ENCODE measurements around the gene PRPF38A. TPM values are rescaled to one million over a fixed set of nuclear protein-coding genes. Genes with fewer than 3 reads are reported as not detected.

PRPF38A gene
- total and polyA plus RNA-seq, 2 of the 4 experiments (the other 2 are of a cell fraction): 19.0 to 23.5 TPM

- WGBS, 2 experiments (ENCODE audit: extremely low coverage in 2 of 2, insufficient read length in 1 of 2): 100% methylated on average over 3 of the region's 5 CpGs; no CpG with 5 or more reads in 1 of the 2 experiments
- H3K4me3 ChIP-seq (ENCODE audit: insufficient read depth, low read depth, low read length): no peak overlapping the region
- ChIA-PET CTCF (no interaction called here), POLR2A (ENCODE audit: unreplicated experiment) (no interaction called here)
- dilution Hi-C loops (cut with HindIII; ENCODE audit: low sequenced_read_pairs, unreplicated experiment): no loop called here
- no peaks in the 10 kb centered on the region for H3K4me1 ChIP-seq (ENCODE audit: control insufficient read depth, insufficient read depth, low read length)
- in situ Hi-C loops (cut with MboI; ENCODE audit: low sequenced_read_pairs): no loop called here
- intact Hi-C loops (cut with micrococcal nuclease): no loop called here
- H4K91ac ChIP-seq (ENCODE audit: insufficient read depth, low read depth, low read length): no peak overlapping the region
- H2BK15ac ChIP-seq (ENCODE audit: low read depth, low read length): no peak overlapping the region
- H4K20me1 ChIP-seq (ENCODE audit: insufficient read depth, low read length): no peaks in the 10 kb centered on the region
- H2BK5ac ChIP-seq (ENCODE audit: low read depth, low read length, poor library complexity, severe bottlenecking): no peak overlapping the region
- no peak overlapping the region for H3K56ac ChIP-seq (ENCODE audit: extremely low read depth, insufficient read depth, low read length)
- no peak overlapping the region for H4K8ac ChIP-seq (ENCODE audit: low read depth in 2 of 2, low read length in 2 of 2)
- H3K36me3 ChIP-seq (ENCODE audit: control insufficient read depth, insufficient read depth, low read length): peaks cover 14% of the 10 kb centered on the region
- BruUV-seq (replicated peaks): no TSS peak
- no peaks in the 10 kb centered on the region for H3K27me3 ChIP-seq (ENCODE audit: control insufficient read depth, insufficient read depth, low read length)
- no peak overlapping the region for H2AK9ac ChIP-seq (replicated peaks; ENCODE audit: low read depth, low read length, poor library complexity)
- no peak overlapping the region for H2AK5ac ChIP-seq (ENCODE audit: low read depth, low read length)
- no peak overlapping the region for H3K23ac ChIP-seq (ENCODE audit: low read depth, low read length)
- H2AFZ ChIP-seq (replicated peaks; ENCODE audit: low read length, poor library complexity): no peak overlapping the region
- TF ChIP-seq MXI1 (IDR thresholded peaks at IDR 0.05; ENCODE audit: borderline replicate concordance, low read depth, low read length): no peak
- no peak for TF ChIP-seq CEBPB (IDR thresholded peaks at IDR 0.05; ENCODE audit: low read depth, low read length)
- TF ChIP-seq RAD21 (IDR thresholded peaks at IDR 0.05; ENCODE audit: low read length): no peak
- no peak for TF ChIP-seq BHLHE40 (IDR thresholded peaks at IDR 0.05; ENCODE audit: low read depth, low read length)
- no peak for TF ChIP-seq CHD1 (IDR thresholded peaks at IDR 0.05; ENCODE audit: low read depth, low read length)
- TF ChIP-seq MAFK (IDR thresholded peaks at IDR 0.05; ENCODE audit: low read depth, low read length): no peak
- TF ChIP-seq FOS (IDR thresholded peaks at IDR 0.05; ENCODE audit: low read depth, low read length): no peak
- TF ChIP-seq POLR2A (IDR thresholded peaks at IDR 0.05; ENCODE audit: low read depth, low read length): no peak
- no peak for TF ChIP-seq MAZ (IDR thresholded peaks at IDR 0.05; ENCODE audit: borderline replicate concordance, low read depth, low read length)
- TF ChIP-seq USF2 (IDR thresholded peaks at IDR 0.05; ENCODE audit: low read depth, low read length): no peak
- no peak for TF ChIP-seq CTCF (conservative IDR thresholded peaks at IDR 0.05; ENCODE audit: low read depth, low read length)
- no peak for TF ChIP-seq RCOR1 (IDR thresholded peaks at IDR 0.05; ENCODE audit: insufficient replicate concordance, low read length)
- TF ChIP-seq SMC3 (IDR thresholded peaks at IDR 0.05; ENCODE audit: low read depth, low read length): no peak
- TF ChIP-seq RFX5 (IDR thresholded peaks at IDR 0.05; ENCODE audit: low read depth, low read length): no peak
- TF ChIP-seq, protein P1, sequence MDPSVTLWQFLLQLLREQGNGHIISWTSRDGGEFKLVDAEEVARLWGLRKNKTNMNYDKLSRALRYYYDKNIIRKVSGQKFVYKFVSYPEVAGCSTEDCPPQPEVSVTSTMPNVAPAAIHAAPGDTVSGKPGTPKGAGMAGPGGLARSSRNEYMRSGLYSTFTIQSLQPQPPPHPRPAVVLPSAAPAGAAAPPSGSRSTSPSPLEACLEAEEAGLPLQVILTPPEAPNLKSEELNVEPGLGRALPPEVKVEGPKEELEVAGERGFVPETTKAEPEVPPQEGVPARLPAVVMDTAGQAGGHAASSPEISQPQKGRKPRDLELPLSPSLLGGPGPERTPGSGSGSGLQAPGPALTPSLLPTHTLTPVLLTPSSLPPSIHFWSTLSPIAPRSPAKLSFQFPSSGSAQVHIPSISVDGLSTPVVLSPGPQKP (IDR thresholded peaks at IDR 0.05; ENCODE audit: borderline replicate concordance, low read depth, low read length): no peak
- H3K9me1 ChIP-seq (ENCODE audit: insufficient read depth, low read length): peaks cover 4% of the 10 kb centered on the region; the same call in 1 of the 2 replicates
- no peak overlapping the region for H3K4ac ChIP-seq (ENCODE audit: low read depth, low read length)
- no peak overlapping the region for H2BK120ac ChIP-seq (ENCODE audit: low read depth, low read length)
- H3K79me1 ChIP-seq (ENCODE audit: low read depth in 1 of 2, low read length in 2 of 2): no peaks in the 10 kb centered on the region
- H3K9ac ChIP-seq (ENCODE audit: low read depth, low read length): no peak overlapping the region
- ATAC-seq (ENCODE audit: low read depth): no peak
- H4K5ac ChIP-seq (ENCODE audit: low read depth, low read length): no peak overlapping the region
- no peak overlapping the region for H3K27ac ChIP-seq (ENCODE audit: insufficient read depth, low read length)
- no peak for DNase-seq
- no peak overlapping the region for H2BK20ac ChIP-seq (ENCODE audit: low read depth, low read length)
- no peak overlapping the region for H3K14ac ChIP-seq (replicated peaks; ENCODE audit: low read depth, low read length)
- H3K9me3 ChIP-seq (ENCODE audit: control insufficient read depth, insufficient read depth, low read length): no peaks in the 10 kb centered on the region
- no peak overlapping the region for H3K18ac ChIP-seq (ENCODE audit: low read depth, low read length)
- H3K4me2 ChIP-seq (ENCODE audit: low read depth, low read length): no peak overlapping the region
Observed at GRCh38 chr1:52386458-52386857, 17.9 kb upstream of the PRPF38A start.
